ENCODE results near the gene ZFC3H1. TPM values are rescaled to one million over a fixed set of nuclear protein-coding genes. Genes with fewer than 3 reads are reported as not detected.

Gene ZFC3H1
- total RNA-seq, 2 donors from 2014 or later, result 20.8 to 45.2 TPM

DNA sequence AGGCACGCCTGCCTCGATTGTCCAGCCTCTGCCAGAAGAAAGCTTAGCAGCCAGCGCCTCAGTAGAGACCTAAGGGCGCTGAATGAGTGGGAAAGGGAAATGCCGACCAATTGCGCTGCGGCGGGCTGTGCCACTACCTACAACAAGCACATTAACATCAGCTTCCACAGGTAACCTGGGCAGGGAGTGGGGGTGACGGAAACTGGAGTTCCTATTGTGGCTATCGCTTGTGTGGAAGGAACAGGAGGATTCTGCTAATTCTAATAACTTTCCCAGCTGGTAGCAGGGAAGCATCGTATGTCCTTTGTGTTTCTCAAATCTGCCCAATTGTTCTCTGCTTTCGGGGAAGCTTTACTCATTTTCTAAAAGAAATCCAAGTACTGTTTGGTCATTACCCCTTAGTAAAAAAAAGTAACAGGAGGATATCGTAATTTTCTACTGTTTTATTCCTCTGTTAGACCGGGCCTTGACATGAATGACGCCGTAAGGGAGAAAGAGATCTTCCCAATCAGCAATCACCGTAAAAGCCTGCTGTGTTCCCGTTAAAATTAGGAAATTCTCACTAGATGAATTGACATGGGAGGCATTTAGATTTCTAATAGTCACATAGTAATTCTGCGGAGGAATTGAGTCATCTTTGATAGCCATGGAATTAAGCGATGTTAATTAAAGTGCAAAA lies 902 bp upstream of the ZFC3H1 start:
- WGBS, result under 1% methylated on average over 20 of the region's 20 CpGs
- DNase-seq (ENCODE audit: low spot score), result no peak
- no peaks in the 10 kb centered on the region for H3K9me3 ChIP-seq
- H3K4me3 ChIP-seq, result peak overlapping the region; percentile 83
- H3K36me3 ChIP-seq, result no peaks in the 10 kb centered on the region
- no peaks in the 10 kb centered on the region for H3K27me3 ChIP-seq (replicated peaks; ENCODE audit: insufficient read depth)
- H3K4me1 ChIP-seq (replicated peaks), result no peaks in the 10 kb centered on the region
- peak overlapping the region; percentile 96 to 97 for H3K27ac ChIP-seq
- intact Hi-C loops (cut with DNase I), result loop anchor here (1.0 kb wide), 1 partner anchor 21 kb away; no protein-coding TSS in a partner anchor
- no peak for TF ChIP-seq POLR2A (IDR thresholded peaks at IDR 0.05)
- no peak for TF ChIP-seq POLR2AphosphoS5 (IDR thresholded peaks at IDR 0.05)
- TF ChIP-seq, protein P1, sequence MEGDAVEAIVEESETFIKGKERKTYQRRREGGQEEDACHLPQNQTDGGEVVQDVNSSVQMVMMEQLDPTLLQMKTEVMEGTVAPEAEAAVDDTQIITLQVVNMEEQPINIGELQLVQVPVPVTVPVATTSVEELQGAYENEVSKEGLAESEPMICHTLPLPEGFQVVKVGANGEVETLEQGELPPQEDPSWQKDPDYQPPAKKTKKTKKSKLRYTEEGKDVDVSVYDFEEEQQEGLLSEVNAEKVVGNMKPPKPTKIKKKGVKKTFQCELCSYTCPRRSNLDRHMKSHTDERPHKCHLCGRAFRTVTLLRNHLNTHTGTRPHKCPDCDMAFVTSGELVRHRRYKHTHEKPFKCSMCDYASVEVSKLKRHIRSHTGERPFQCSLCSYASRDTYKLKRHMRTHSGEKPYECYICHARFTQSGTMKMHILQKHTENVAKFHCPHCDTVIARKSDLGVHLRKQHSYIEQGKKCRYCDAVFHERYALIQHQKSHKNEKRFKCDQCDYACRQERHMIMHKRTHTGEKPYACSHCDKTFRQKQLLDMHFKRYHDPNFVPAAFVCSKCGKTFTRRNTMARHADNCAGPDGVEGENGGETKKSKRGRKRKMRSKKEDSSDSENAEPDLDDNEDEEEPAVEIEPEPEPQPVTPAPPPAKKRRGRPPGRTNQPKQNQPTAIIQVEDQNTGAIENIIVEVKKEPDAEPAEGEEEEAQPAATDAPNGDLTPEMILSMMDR (IDR thresholded peaks at IDR 0.05), result no peak

DNA sequence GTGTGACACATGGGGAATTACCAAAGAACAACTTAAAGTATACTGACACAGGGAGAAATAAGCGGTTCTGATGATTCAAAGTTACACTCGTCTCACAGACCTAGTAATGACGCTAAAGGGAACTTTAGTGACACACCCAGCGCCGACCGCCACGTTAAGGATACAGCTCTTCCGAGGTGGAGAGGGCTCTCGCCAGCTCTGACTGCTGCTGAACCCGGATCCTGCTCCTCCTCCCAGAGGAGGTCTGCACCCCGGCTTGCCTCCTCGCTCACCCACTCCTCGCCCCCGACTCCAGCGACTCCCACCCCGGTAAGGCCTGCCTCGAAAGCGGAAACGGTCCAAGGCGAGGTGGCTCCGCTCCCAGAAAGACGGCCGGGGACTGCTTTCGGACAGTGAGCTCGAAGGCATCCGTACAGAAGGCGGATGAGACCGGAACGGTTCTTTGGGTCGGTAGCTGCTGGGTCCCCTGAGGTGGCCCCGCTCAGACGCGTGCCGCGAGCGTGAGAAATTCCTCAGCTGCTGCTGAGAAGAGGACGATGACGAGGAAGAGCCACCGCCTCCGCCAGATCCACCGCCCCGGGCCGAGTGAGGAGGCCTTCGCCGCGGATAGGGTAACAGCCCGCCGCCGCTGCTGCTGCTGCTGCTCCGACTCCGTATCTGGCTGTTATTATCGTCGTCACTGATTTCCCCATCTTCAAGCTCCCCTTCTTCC lies 643 bp downstream of the ZFC3H1 start:
- no peaks in the 10 kb centered on the region for H3K27me3 ChIP-seq (replicated peaks; ENCODE audit: insufficient read depth)
- TF ChIP-seq POLR2A (IDR thresholded peaks at IDR 0.05) (peak; percentile 53), POLR2AphosphoS5 (IDR thresholded peaks at IDR 0.05) (no peak)
- intact Hi-C loops (cut with DNase I), result no loop called here
- H3K9me3 ChIP-seq, result no peaks in the 10 kb centered on the region
- WGBS, result under 1% methylated on average over 53 of the region's 53 CpGs
- H3K4me1 ChIP-seq (replicated peaks), result no peaks in the 10 kb centered on the region
- peak overlapping the region; percentile 83 for H3K4me3 ChIP-seq
- H3K27ac ChIP-seq, result peak overlapping the region; percentile 96 to 97
- no peaks in the 10 kb centered on the region for H3K36me3 ChIP-seq
- peak; percentile 39 for DNase-seq (ENCODE audit: low spot score)

DNA sequence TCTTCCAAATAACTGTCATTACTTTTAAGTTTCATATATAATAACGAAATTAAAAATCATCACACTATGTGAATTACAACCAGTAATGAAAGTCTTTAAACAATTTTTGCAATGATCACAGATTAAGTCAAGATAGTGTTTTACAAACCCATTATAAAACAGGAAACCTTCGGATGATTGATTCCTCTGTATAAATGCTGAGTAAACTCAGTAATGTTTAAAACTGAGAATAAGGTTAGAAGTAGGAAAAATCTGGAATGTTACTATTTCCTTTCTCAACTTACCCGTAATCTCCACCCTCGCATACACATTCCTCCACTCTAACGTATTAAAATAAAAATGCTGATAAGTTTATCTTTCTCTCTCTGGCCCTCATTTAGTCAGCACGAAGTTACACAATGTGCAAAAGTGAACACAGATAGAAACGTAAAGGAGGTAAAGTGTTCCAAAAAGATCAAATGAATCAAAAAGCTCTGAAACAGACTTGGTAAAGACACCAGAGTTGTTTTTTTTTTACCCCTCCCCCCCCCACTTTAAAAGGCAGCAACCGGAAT lies 1.6 kb downstream of the ZFC3H1 start:
- no peaks in the 10 kb centered on the region for H3K27me3 ChIP-seq (replicated peaks; ENCODE audit: insufficient read depth)
- TF ChIP-seq, protein P1 (IDR thresholded peaks at IDR 0.05), result no peak
- TF ChIP-seq POLR2A (IDR thresholded peaks at IDR 0.05) (no peak), POLR2AphosphoS5 (IDR thresholded peaks at IDR 0.05) (no peak)
- H3K4me1 ChIP-seq (replicated peaks), result no peaks in the 10 kb centered on the region
- no peaks in the 10 kb centered on the region for H3K36me3 ChIP-seq
- H3K4me3 ChIP-seq, result peak overlapping the region; percentile 83
- H3K9me3 ChIP-seq, result no peaks in the 10 kb centered on the region
- no peak for DNase-seq (ENCODE audit: low spot score)
- WGBS, result 3% methylated on average over 8 of the region's 8 CpGs
- peak overlapping the region in 1 of 2 donors; percentile 97 for H3K27ac ChIP-seq
- intact Hi-C loops (cut with DNase I), result no loop called here

DNA sequence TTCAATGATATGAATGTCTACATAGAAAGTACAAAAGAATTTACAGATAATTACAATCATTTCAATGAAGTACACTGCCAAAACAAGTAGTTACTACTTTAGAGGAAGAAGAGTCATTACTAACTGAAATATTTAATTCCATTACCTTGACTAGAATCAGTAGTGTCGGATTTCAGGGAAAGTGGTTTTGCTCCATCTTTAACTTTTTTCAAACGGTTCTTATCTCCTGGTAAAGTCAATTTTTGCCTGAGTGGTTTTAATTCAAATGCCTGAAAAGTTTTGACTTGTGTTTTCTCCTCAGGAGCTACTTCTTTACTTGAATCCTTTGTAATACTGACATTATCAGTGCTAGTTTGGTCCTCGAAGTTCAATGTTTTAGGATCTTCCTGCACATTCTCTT lies 6.9 kb downstream of the ZFC3H1 start:
- 74% methylated on average over 3 of the region's 3 CpGs for WGBS
- H3K4me1 ChIP-seq (replicated peaks), result no peaks in the 10 kb centered on the region
- TF ChIP-seq POLR2AphosphoS5 (IDR thresholded peaks at IDR 0.05) (no peak), POLR2A (IDR thresholded peaks at IDR 0.05) (no peak)
- TF ChIP-seq, protein P1 (IDR thresholded peaks at IDR 0.05), result no peak
- no peak overlapping the region for H3K27ac ChIP-seq
- no peak for DNase-seq (ENCODE audit: low spot score)
- intact Hi-C loops (cut with DNase I), result no loop called here
- H3K27me3 ChIP-seq (replicated peaks; ENCODE audit: insufficient read depth), result no peaks in the 10 kb centered on the region
- H3K4me3 ChIP-seq, result no peak overlapping the region
- H3K36me3 ChIP-seq, result no peaks in the 10 kb centered on the region
- H3K9me3 ChIP-seq, result no peaks in the 10 kb centered on the region

DNA sequence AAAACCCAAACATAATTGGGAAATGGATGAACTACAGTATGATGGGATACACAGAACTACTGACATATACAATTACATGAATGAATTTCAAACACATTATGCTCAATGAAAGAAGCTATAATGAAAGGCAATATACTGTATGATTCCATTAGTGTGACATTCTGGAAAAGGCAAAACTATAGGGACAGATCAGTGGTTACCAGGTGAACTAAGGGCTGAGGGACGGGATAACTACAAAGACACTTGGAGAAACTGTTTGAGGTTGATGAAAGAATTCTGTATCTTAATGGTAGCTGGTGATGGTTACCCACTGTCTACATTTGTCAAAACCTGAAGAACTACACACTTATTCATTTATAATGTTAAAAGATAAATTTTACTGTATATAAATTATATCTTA lies 7.7 kb downstream of the ZFC3H1 start:
- H3K27me3 ChIP-seq (replicated peaks; ENCODE audit: insufficient read depth), result no peaks in the 10 kb centered on the region
- intact Hi-C loops (cut with DNase I), result no loop called here
- H3K4me3 ChIP-seq, result no peak overlapping the region
- no peaks in the 10 kb centered on the region for H3K4me1 ChIP-seq (replicated peaks)
- no peak for TF ChIP-seq POLR2A (IDR thresholded peaks at IDR 0.05)
- TF ChIP-seq POLR2AphosphoS5 (IDR thresholded peaks at IDR 0.05), result no peak
- TF ChIP-seq, protein P1 (IDR thresholded peaks at IDR 0.05), result no peak
- H3K9me3 ChIP-seq, result no peaks in the 10 kb centered on the region
- no peak overlapping the region for H3K27ac ChIP-seq
- WGBS, result 92% methylated on average over 1 of the region's 1 CpG
- no peaks in the 10 kb centered on the region for H3K36me3 ChIP-seq
- no peak for DNase-seq (ENCODE audit: low spot score)
